GM19193 (cell line): ENCODE data around the gene ERF.

Source experiments
- POLR2A ChIP-seq: IDR thresholded peaks from 4 replicates; pipeline ENCODE4 v1.6.1; 2011; ENCODE audit not compliant: insufficient read depth, insufficient read length; ENCODE audit errors: extremely low read depth

The ERF gene

GRCh38 chr19:42254850-42255765, at the start of gene ERF:
Gene ERF, minus strand, starts transcription at chr19:42255128. Its CDS starts 129 bp downstream, at chr19:42254999.
- peak; percentile 72 for TF ChIP-seq POLR2A

GRCh38 chr19:42303876-42304275, 48.9 kb upstream of the ERF start:
- no peak for TF ChIP-seq POLR2A

DNA sequence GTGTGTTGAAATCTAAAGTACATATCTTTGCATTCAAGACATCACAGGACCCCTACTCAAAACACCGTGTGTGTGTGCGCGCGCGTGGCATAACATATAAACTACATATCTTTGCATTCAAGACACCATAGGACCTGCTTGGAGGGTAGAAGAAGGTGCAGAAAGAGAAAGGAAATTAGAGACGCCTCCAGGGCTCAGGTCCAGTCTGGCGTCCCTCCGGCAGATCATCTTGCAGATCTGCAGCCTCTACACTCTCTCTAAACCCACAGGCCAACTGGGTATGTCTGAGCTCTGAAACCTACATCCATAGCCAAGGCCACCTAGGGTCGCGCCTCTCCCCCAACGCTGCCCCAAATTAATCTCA, 48.2 kb upstream of the ERF start:
- TF ChIP-seq POLR2A, result no peak

DNA sequence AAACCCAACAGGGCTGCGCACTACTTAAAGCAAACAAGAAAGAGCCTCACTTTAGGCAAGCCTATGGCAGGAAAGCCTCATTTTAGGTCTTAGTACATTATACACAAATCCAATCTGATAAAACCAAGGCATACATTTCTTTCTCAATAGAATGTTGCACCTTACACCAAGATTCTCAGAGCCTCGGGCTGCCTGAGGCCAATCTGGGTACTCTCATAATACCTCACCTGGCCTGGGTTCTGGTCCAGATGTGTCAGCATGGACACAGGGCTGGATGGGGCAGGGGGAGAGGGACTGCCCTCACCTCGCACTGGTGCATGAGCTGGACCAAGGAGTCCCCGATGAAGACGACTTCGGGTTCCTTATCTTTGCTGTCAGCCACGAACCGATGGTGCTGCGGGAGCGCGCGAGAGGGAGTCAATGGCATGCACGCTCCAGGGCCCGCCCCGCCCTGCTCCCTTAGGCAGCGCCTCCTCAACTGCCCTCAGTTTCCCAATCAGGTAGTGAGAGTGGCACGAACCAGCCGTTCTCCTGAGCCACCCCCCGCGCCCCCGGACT, 46.8 kb upstream of the ERF start, which contains the start of gene PRR19:
PRR19 (plus strand) TSS at position 487 of the 558 bp plus-strand sequence. CDS start 7,453 bp downstream, outside the sequence.
- no peak for TF ChIP-seq POLR2A

DNA sequence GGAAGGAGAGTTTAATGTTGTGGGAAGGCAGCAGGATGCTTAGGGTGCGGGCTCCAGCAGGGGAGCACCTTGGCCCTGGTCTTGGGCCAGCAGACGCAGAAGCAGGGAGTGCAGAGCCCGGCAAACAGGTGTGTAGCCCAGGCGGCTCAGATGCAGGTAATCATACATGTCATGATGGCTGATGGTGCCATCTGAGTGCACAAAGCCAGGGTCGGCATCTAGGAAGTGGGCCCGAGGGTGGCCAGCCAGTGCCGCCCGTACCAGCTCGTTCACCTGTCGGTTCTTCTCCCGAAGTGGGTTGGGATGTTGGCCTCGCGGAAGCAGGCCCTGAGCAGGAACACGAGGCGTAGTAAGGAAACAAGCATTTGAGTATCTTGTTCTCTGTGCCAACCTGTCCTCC, 42.1 kb upstream of the ERF start:
- peak; percentile 22 for TF ChIP-seq POLR2A

DNA sequence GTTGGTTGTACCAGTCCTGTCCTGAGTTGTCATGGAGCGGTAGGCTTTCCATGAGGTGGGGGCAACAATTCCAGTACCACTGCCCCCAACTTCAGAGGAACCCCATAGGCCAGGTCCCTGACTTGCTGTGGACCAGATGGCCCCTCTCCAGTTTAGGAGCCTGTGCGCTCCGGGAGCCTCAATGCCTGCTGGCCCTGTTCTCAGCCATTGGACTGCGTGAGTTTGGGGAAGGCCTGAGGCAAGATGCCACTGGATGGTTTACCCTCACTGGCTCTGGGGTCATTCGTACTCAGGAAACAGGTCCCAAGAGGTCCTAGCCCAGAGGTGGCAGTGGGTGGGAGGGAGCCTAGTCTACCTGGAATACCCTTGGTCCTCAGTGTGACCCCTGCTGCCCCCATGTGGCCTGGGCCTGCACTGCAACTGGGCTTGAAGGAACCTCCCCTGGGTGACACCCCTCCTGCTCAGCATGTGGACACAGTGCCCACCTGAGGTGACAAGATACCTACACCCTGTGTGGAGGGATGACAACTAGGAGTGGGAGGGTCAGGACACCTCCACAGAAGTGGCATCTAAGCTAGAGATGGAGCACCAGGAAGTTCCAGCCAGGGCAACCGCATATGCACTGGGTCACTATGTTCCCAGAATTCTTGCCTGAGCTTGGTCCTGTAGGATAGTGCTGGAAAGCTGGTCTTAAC, 41.0 kb upstream of the ERF start:
- no peak for TF ChIP-seq POLR2A

- TF ChIP-seq POLR2A, result no peak
Observed at GRCh38 chr19:42295342-42295741, 40.4 kb upstream of the ERF start.

GRCh38 chr19:42294471-42295137, 39.7 kb upstream of the ERF start:
- TF ChIP-seq POLR2A, result no peak

DNA sequence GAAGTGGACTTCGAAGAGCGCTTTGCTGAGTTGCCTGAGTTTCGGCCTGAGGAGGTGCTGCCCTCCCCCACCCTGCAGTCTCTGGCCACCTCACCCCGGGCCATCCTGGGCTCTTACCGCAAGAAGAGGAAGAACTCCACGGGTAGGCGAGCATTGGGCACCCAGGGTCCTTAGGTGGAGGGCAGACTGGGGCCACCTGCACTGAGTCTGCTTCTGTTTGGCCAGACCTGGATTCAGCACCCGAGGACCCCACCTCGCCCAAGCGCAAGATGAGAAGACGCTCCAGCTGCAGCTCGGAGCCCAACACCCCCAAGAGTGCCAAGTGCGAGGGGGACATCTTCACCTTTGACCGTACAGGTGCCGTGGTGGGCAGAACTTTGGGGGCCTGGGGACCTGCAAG, 39.0 kb upstream of the ERF start:
- no peak for TF ChIP-seq POLR2A

- TF ChIP-seq POLR2A, result no peak
Observed at GRCh38 chr19:42293540-42293939, 38.6 kb upstream of the ERF start.

- no peak for TF ChIP-seq POLR2A
Observed at GRCh38 chr19:42292963-42293362, 38.0 kb upstream of the ERF start.

GRCh38 chr19:42292042-42292960, 37.4 kb upstream of the ERF start:
- no peak for TF ChIP-seq POLR2A

GRCh38 chr19:42291435-42291810, 36.5 kb upstream of the ERF start:
- no peak for TF ChIP-seq POLR2A

DNA sequence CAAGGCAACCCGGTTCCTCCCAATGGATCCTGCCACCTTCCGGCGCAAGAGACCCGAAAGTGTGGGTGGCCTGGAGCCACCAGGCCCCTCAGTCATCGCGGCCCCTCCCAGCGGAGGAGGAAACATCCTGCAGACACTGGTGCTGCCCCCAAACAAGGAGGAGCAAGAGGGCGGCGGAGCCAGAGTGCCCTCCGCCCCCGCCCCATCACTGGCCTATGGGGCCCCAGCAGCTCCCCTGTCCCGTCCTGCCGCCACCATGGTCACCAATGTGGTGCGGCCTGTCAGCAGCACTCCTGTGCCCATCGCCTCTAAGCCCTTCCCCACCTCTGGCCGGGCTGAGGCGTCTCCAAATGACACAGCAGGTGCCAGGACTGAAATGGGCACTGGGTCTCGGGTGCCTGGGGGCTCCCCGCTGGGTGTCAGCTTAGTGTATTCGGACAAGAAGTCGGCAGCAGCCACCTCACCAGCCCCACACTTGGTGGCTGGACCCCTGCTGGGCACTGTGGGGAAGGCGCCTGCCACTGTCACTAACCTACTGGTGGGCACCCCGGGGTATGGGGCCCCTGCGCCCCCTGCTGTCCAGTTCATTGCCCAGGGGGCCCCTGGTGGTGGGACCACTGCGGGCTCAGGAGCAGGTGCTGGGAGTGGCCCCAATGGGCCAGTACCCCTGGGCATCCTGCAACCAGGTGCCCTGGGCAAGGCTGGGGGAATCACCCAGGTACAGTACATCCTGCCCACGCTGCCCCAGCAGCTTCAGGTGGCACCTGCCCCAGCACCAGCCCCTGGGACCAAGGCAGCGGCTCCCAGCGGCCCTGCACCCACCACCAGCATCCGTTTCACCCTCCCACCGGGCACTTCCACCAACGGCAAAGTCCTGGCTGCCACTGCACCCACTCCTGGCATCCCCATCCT, 35.9 kb upstream of the ERF start:
- no peak for TF ChIP-seq POLR2A

DNA sequence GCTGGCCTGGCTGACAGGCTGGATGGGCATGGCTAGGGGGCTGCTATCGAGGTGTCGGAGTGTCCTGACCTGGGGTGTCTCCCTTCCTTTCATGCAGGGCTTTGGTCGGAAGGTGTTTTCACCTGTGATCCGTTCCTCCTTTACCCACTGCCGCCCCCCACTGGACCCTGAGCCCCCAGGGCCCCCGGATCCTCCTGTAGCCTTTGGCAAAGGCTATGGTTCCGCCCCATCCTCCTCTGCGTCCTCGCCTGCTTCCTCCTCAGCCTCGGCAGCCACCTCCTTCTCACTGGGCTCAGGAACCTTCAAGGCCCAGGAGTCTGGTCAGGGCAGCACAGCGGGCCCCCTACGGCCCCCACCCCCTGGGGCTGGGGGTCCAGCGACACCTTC, 35.2 kb upstream of the ERF start:
- TF ChIP-seq POLR2A, result no peak
